Stimulated activated CD4-positive, alpha-beta T cell treated with anti-CD3 and anti-CD28 coated beads, Interleukin-1b, Interleukin-23, amount 100 ng/mL, for 24 hours (primary cell): ENCODE measurements around the gene POLE.

Experiments
- DNase-seq, 4 experiments: peaks; one replicate each; pipeline ENCODE4 v3.0.0-alpha.2; 2020; ENCODE audit warnings: low read depth in 4 of 4, low spot score in 1 of 4

POLE gene

DNA sequence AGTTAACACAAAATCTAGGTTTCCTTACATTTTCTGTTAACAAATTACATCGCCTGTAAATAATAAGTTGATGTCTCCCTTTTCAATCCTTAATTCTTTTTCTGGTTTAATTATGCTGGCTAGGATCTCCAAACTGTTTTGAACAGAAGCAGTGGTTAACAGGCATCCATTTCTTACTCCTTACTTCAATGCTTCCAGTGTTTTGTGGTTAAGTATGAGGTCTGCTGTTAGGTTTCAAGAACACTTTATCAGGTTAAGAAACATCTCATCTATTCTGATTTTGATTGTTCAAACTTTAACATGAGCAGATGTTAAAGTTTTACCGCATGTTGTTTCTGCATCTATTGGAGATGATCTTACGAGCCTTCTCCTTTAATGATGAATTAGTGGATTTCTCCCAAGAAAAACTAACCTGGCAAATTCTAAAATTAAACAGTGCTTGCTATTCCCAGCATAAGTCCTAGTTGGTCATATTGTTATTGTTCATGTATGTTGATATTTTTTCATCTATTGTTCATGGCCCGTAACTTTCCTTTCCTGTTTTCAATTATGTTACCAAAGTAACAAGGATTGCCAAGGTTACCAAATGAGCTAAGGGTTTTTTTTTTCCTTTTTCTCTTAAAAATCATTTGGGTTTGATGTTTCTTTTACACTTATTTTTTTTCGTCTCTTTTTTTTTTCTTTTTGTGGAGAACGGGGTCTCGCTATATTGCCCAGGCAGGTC is 33.4 kb downstream of the POLE start:
- DNase-seq, result no peak

DNA sequence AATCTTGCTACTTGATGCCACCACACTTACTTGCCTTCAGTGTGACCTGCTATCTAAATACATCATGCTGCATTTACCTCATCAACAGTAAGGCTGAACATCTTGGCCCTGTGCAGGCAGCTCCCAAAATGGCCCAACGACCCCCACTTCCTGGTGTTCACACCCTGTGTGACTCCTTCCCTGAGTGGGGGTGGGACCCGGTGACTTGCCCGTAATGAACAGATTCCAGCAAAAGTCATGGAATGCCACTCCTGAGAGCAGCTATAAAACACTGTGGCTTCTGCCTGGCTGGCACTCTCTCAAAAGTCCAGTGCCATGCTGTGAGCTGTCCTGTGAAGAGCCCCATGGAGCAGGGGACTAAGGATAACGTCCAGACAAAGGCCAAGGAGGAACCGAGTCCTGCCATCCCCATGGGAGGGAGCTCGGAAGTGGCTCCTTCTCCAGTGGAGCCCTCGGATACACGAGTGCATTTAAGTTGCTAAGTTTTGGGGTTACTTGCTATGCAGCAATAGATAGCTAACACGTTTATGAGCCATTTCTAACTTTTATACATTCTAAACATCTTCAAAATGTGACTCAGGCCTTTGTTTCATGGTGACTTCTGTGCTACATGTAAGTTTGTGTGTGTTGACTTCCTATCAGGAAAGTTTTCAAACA is 35.6 kb downstream of the POLE start:
- DNase-seq, result no peak

GRCh38 chr12:132649226-132649945 is 37.8 kb downstream of the POLE start:
- DNase-seq, result no peak

GRCh38 chr12:132648616-132649225 is 38.4 kb downstream of the POLE start:
- DNase-seq, result no peak

DNA sequence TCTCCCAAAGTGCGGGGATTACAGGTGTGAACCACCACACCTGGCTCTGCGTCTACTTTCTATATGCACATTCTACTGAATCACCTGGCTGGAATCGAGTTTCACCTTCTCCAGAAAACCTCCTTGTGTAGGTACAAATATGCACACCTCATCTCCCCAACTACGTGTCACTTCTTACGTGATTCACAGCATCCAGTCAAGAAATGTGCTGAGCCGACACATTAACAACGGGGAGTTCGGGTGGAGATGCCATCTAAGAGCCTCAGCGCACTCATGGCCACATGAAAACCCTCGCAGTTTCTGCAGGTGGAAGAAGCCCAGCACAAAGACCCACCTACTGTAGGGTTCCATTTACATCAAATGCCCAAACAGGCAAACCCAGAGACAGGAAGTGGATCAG is 39.3 kb downstream of the POLE start:
- no peak for DNase-seq

DNA sequence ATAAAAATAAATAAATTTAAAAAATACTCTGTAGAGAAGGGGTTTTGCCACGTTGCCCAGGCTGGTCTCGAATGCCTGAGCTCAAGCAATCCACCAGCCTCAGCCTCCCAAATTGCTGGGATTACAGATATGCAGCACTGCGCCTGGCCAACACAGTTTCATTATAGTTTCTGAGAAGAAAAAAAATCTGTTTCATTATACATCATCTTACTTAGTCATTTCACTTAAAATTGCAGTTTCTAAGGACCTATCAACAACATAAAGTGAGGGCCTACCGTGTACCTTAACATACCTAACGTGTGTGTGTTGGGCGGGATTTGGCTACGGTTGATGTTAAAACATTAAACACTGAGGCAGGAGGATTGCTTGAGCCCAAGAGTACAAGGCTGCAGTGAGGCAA is 40.3 kb downstream of the POLE start:
- DNase-seq, result no peak

- no peak for DNase-seq
Measured at GRCh38 chr12:132642846-132643835, 44.0 kb downstream of the POLE start.

- no peak for DNase-seq
Measured at GRCh38 chr12:132641811-132642650, 45.1 kb downstream of the POLE start.

DNA sequence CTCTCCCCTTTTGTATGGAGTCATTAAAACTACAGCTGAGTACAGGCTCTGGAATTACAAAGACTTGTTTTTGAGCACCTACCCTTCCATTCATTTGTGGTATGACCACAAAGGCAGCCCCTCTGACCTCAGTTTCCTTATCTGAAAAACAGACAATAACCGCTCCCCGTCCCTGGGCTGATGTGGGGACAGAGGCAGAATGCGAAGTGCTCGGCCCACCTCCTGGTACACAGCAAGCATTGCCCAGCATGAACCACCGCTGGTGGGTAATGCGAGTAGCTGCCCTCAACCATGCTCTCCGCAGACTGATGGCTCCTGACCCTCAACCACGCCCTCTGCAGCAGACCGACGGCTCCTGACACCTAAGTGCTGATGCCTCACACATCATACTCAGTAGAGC is 46.2 kb downstream of the POLE start:
- no peak for DNase-seq

DNA sequence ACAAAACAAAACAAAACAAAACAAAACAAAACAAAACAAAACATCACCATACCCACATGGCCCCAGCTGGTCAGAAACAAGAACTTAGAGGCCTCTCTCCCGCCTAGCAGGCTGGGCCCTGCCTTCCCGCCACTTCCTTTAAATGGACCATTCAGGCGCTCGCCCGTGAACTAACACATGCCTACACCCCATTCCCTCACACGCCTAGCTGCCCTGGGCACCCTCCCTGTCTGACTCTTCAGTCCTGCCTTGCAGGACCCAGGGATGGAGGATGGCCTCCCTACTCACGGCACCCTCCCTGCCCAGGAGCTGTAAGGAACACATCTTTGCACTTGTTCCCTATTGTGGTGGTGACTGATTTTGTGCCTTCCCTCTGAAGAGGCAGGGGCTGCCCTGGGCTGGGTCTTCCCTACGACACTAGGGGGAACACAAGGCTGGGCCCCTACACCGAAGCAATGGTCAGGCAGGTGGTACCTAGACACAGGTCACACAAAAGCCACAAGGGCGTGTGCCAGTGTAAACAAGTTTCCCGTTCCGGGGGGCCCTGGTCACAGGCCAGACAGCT is 47.1 kb downstream of the POLE start:
- DNase-seq, result no peak

- no peak for DNase-seq
Measured at GRCh38 chr12:132638541-132639408, 48.4 kb downstream of the POLE start.

DNA sequence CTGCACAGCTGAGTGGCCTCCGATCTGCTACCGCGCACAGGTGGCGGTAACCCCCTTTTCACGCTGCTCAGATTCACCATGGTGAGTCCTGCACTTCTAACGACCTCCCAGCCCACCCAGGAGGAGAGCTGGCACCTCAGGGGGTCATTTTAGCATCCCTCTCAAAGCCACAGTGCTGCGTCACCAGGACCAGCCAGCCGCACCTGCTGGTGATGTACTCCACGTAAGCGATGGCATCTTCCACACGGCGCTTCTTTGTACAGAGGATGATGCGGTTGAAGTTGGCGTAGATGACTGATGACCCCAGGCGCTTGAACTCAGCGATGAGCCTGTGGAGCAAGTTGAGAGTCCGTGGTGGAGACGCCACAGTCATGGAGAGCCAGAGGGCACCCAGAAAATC is 49.3 kb downstream of the POLE start:
- DNase-seq, result no peak

DNA sequence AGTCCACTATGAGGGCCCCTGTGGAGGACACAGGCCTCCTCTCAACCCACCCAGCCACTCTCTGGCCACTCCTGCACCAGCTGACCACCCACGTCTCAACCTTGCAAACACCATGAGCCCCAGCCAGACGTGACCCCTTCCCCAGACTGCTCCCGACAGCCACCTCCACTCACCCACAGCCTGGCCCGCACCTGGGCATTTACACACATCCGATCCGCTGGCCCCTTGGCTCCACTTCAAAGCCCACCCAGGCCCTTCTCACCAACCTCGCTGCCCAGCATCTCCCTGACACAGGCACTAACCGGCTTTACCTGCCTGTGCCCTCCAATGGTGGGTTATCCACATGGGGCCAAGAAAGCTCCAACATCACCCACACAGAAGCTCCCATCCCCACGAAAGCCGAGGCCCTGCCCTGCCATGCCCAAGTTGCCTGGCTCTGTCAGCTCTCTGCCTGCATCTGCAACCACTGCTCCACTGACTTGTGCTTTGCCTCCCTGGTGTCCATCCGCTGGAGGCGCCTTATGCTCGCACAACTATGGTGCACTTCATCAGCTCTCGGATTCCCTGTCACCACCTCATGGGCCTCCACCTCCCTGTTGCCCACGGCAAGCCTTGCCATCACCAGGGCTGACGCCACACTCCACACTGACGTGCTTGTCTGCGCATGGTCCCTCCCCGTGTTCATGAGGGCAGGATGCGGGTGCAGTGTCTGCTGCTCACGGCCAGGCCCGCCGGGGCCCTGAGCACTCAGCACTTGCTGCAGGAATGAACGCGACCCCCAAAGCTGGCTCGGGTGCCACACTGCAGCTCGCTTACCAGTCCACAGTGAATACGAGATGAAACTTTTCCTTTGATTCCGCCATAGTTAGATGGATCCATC is 51.8 kb downstream of the POLE start:
- no peak for DNase-seq

DNA sequence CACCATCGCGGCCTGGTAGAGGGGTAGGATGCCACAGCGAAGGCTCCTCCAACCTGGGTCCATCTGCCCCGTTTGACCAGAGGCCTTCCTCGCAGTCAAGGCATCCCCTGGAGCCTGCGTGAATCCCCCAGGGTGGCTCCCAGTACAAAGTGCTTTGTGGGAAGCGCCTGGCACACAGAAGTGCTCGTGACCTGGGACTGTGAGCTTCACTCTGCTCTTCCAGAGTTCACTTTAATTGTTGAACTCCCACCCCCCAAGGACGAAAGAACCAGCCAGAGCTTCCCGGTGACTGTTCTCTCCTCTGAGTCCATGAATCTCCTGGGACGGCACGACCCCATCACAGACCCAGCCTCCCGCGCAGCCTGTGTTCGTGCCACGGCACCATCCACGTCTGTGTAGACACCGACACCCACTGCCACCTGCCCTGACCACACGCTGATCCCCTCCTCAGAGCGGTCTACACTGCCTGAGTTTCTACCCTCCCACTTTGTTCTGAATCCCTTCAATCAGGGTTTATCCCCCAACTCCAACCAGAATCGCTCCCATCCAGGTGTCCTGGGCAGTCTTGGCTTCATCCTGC is 52.6 kb downstream of the POLE start:
- DNase-seq, result no peak

- no peak for DNase-seq
Measured at GRCh38 chr12:132633901-132634300, 53.2 kb downstream of the POLE start.

GRCh38 chr12:132633398-132633797 is 53.7 kb downstream of the POLE start:
- no peak for DNase-seq
